Measurements from ENCODE around the gene ALG1L2.
"Not testable (repeated sequence)": the region's sequence is repeated elsewhere in the genome, so short reads cannot be mapped to it uniquely, and the experiment has no call there.

- not testable (repeated sequence) for TF ChIP-seq POLR2A (IDR thresholded peaks at IDR 0.05; ENCODE audit: low read depth, low read length); POLR2AphosphoS5 (IDR thresholded peaks at IDR 0.05; ENCODE audit: low read depth, low read length); TAF1 (IDR thresholded peaks at IDR 0.05; ENCODE audit: borderline replicate concordance, low read depth, low read length)
Measured at GRCh38 chr3:130058716-130059115, 22.9 kb upstream of the ALG1L2 start.

All from GM12892 (cell line).